Motor neuron (in vitro differentiated cells): ENCODE measurements around the gene TMEM169. TPM values are rescaled to one million over a fixed set of nuclear protein-coding genes. Genes with fewer than 3 reads are reported as not detected.

Experiments used
- ATAC-seq, 8 experiments: fragments of 200-7000 bp; cut with Tn5 transposase; replicated peaks in 6 of 8; 2 replicates each; pipeline ENCODE4 v1.8.0; 2021; ENCODE audit warnings: mild to moderate bottlenecking in 8 of 8, moderate library complexity in 8 of 8
- H3K27ac ChIP-seq, 2 donors: fragments of 250-450 bp; sonication (Bioruptor Pico); 2 replicates each; pipeline ENCODE4 v1.9.0; 2021; ENCODE audit warnings: antibody characterized with exemption in 2 of 2, mild to moderate bottlenecking in 2 of 2, moderate library complexity in 1 of 2
- H3K4me1 ChIP-seq, 2 donors: fragments of 250-450 bp; sonication (Bioruptor Pico); replicated peaks in 1 of 2; 2 replicates each; pipeline ENCODE4 v1.6.1; 2021; ENCODE audit warnings: antibody characterized with exemption in 2 of 2, mild to moderate bottlenecking in 2 of 2, moderate library complexity in 1 of 2
- H3K4me3 ChIP-seq, 5 donors: fragments of 250-450 bp; sonication (Bioruptor Pico); 2 replicates each; pipeline ENCODE4 v1.9.0; 2021; ENCODE audit warnings: antibody characterized with exemption in 5 of 5, mild to moderate bottlenecking in 5 of 5, moderate library complexity in 4 of 5
- WGBS, 10 experiments: fragments of 450-650 bp; shearing (Covaris generic); methylation state at CpG; one replicate each; pipeline ENCODE4 v1.0.0; 2022; 5-methylcytosine and 5-hydroxymethylcytosine counted together
- in situ Hi-C, 9 experiments: fragments of 400-800 bp; cut with MboI; loops; one replicate each; pipeline ENCODE4 v1.15.0; 2021; ENCODE audit warnings: low sequenced_read_pairs in 9 of 9, low pct_unique_long_range_greater_than_20kb in 2 of 9; ENCODE audit not compliant: unreplicated experiment in 9 of 9
- total RNA-seq, 8 experiments: library from RNA; unstranded; fragments of 300-600 nt; gene quantifications; 2 replicates each; pipeline versions ENCODE4 v1.2.3 to v1.2.4, GENCODE V29; 2022

The TMEM169 gene
- total RNA-seq, 8 experiments from 2014 or later, result 0.28 to 67.8 (median 25.6) TPM; not detected in 1

DNA sequence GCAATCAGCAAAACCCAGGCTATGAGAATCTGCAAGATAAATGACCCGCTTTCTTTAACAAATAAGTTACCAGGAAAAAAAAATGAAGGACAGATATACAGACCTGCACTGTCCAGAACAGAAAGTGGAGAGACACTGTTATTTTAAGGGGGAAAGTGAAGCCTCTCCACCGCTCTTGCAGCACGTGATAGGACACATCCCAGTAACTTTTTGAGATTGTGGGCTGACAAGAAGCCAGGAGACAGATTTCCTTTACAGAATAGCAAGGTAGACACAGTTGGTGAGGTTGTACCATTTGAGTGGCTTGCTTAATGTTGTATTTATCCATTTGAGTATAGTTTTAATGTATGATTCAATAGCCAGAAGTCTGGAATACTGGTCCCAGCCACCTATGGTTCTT is 13.0 kb downstream of the TMEM169 start:
- no peak for ATAC-seq
- Histone ChIP-seq H3K4me1 (no peaks in the 10 kb centered on the region), H3K27ac (no peak overlapping the region), H3K4me3 (no peak overlapping the region)
- in situ Hi-C loops, result no loop called here
- WGBS, 10 experiments, result 59 to 100% (median 100%) methylated on average over 1 to 3 of the region's 3 CpGs; no CpG with 5 or more reads in 3 of the 10 experiments

DNA sequence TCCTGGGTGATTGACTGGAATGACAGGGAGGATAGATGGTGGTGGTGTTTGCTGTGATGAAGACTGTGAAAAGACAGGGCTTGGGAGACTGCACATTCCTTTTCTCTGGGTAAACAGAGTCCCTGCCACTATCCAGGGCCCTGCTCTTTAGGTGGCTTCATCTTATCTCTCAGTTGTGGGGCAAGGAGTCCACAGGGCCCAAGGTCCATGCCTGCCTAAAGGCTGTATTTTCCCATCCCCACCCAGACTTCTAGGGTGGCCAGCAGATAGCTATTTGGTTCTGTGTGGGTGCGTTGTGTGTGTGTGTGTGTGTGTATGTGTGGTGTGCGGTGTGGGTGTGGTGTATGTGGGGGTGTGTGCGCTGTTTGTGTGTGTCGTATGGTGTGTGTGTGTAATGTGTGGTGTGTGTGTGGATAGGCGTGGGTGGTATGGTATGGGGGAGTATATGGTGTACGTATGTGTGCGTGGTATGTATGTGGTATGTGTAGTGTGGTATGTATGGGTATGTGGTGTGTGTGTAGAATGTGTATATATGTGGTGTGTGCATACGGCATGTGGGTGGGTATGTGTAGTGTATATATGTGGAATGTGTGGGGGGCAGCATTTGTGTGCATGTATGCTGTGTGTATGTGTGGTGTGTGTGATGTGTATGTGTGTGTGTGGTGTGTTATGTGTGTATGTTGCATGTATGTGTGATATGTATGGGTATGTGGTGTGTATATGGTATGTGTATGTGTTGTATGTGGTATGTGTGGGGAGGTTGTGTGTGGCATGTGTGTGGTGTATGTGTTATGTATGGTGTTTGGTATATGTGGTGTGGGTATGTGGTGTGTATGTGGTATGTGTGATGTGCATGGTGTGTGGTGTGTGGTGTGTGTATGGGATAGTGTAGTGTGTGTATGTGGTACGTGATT is 17.0 kb downstream of the TMEM169 start:
- ATAC-seq, result no peak
- Histone ChIP-seq H3K4me3 (no peak overlapping the region), H3K27ac (no peak overlapping the region), H3K4me1 (no peaks in the 10 kb centered on the region)
- in situ Hi-C loops, result no loop called here
- WGBS, 10 experiments, result 43 to 100% (median 86%) methylated on average over 1 to 8 of the region's 9 CpGs; no CpG with 5 or more reads in 1 of the 10 experiments

DNA sequence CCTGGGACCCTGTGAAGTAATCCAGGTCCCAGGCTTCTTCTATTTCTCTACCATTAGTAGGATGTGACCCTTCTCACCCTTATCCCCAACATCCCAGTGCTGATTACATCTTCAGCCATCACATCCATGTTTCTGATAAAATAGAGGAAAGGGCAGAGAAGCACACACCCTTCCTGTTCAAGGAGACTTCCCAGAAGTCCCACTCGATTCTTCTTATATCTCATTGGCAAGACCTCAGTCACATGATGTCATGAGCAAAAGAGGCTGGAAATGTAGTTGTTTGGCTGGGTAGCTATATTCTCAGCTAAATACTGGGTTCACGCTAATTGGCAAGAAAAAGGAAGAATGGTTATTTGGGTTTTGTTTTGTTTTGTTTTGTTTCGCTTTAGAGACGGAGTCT is 19.4 kb downstream of the TMEM169 start:
- Histone ChIP-seq H3K4me1 (peaks cover 10% of the 10 kb centered on the region in 2 donors), H3K4me3 (no peak overlapping the region), H3K27ac (no peak overlapping the region)
- WGBS, 10 experiments, result 66 to 100% (median 100%) methylated on average over 1 to 4 of the region's 4 CpGs
- in situ Hi-C loops, result no loop called here
- ATAC-seq, result no peak

DNA sequence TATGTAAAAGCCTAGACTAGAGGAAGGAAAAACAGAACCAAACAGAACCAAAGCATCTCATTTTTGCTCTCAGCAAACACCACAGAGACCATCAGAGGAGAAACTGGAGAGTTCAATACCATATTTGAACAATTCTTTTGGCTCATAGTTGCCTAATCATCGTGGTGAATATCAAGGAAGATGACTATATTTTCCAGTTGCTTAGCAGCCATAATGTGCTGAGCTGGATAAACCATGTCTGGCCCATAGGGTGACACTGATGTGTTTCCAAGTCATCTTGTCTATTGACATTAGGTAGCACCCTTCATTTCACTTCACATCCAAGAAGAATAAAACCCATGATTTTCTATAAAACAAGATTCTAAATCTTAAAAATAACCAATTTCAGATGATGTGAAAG is 21.5 kb downstream of the TMEM169 start:
- peaks cover 13 to 16% of the 10 kb centered on the region in 2 donors for H3K4me1 ChIP-seq
- no peak overlapping the region for H3K27ac ChIP-seq
- 0 to 100% (median 7%) methylated on average over 1 of the region's 1 CpG; no CpG with 5 or more reads in 4 of the 10 experiments for WGBS, 10 experiments
- ATAC-seq, result no peak
- in situ Hi-C loops, result no loop called here
- no peak overlapping the region for H3K4me3 ChIP-seq

DNA sequence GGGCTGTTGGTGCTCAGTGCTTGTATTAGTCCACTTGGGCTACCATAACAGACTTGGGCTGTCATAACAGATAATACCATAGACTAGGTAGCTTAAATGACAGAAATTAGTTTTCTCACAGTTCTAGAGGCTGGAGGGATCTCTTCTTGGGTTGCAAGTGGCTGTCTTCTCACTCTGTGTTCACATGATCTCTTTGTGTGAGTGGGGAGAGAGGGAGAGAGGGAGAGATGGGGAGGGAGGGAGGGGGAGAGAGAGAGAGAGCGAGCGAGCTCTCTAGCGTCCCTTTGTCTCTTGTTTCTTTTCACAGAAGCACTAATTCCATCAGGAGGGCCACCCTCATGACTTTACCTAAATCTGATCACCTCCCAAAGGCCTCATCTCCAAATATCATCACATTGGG is 23.0 kb downstream of the TMEM169 start:
- ATAC-seq, result no peak
- Histone ChIP-seq H3K4me3 (no peak overlapping the region), H3K4me1 (peaks cover 17 to 19% of the 10 kb centered on the region in 2 donors), H3K27ac (no peak overlapping the region)
- WGBS, 10 experiments, result 90% methylated on average over 2 of the region's 3 CpGs; no CpG with 5 or more reads in 9 of the 10 experiments
- in situ Hi-C loops, result no loop called here

DNA sequence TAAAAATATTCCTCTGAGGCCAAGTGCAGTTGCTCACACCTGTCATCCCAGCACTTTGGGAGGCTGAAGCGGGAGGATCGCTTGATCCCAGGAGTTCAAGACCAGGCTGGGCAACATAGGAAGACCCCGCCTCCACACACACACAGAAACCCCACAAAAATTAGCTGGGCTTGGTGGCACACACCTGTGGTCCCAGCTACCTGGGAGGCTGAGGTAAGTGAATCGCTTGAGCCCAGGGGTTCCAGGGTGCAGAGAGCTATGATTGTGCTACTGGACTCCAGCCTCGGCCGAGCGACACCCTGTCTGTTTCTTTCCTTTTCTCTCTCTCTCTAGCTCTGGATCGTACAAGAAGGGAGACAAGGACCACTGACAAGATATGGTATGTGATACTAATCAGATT is 25.6 kb downstream of the TMEM169 start:
- in situ Hi-C loops, result no loop called here
- peak in 3 of 8 experiments; percentile 1 to 2 (median 1) for ATAC-seq
- Histone ChIP-seq H3K4me1 (peaks cover 22 to 23% of the 10 kb centered on the region in 2 donors), H3K4me3 (peak overlapping the region; percentile 13 to 93 (median 81)), H3K27ac (peak overlapping the region; percentile 34 to 60)
- WGBS, 10 experiments, result 32 to 100% (median 83%) methylated on average over 1 to 4 of the region's 8 CpGs; no CpG with 5 or more reads in 3 of the 10 experiments

DNA sequence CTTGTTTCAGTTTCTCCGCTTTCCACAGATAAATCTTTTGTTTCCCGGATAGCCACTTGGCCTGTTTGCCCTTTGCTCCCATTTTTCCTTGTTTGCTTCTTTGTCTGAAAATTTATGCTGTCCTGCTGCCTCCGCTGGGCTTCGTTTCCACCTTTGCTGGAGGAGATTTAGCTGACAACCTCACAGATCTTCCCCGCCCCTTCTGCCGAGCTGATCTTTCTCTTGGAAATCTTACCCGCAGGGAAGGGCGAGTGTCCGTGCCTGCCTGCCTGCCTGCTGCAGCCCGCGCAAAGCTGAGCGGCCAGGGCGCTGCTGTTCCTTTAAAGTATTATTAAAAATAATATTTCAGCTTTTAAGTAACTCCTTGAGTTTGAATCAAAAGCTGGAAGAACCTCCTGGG is 26.0 kb downstream of the TMEM169 start:
- Histone ChIP-seq H3K4me1 (peaks cover 22 to 23% of the 10 kb centered on the region in 2 donors), H3K27ac (peak overlapping the region; percentile 34 to 60), H3K4me3 (peak overlapping the region; percentile 13 to 93 (median 81))
- WGBS, 10 experiments, result 0 to 60% (median 18%) methylated on average over 2 to 13 of the region's 13 CpGs; no CpG with 5 or more reads in 2 of the 10 experiments
- ATAC-seq, result peak in 5 of 8 experiments; percentile 37 to 63 (median 61)
- in situ Hi-C loops, result no loop called here

DNA sequence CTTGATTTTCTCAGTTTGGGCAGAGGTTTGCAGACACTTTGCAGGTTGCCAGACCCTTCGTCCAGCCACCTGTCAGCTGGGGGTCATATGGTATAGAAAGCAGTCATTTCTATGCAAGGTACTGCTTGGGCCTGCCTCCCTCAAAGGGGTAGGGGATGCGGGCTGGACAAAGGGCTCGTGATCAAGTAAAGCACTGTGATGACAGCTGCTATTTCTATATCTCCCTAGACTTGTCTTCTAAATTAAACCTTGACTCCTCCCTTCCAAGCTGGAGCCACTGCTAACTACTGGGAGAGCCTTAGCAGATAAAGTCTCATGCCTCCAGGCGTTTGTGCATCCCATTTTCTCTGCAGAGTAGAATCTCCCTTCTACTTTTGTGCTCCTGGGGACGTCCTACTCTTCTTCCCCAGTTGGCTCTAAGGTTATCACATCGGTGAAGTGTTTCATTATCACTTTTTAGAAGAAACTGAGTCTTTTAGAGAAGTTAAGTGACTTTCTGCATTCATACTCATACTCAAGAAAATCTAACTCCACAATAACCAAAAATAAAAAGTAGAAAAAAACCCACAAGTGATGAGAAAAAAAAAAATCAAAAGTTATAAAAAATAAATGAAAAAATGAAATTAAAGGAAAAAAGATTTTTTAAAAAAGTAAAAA is 26.7 kb downstream of the TMEM169 start:
- Histone ChIP-seq H3K4me3 (peak overlapping the region; percentile 34 to 93 (median 81)), H3K27ac (peak overlapping the region; percentile 34 to 60), H3K4me1 (peaks cover 22 to 23% of the 10 kb centered on the region in 2 donors)
- peak in 7 of 8 experiments; percentile 2 to 60 (median 37) for ATAC-seq
- 0 to 65% (median 17%) methylated on average over 2 to 5 of the region's 6 CpGs; no CpG with 5 or more reads in 2 of the 10 experiments for WGBS, 10 experiments
- in situ Hi-C loops, result no loop called here

DNA sequence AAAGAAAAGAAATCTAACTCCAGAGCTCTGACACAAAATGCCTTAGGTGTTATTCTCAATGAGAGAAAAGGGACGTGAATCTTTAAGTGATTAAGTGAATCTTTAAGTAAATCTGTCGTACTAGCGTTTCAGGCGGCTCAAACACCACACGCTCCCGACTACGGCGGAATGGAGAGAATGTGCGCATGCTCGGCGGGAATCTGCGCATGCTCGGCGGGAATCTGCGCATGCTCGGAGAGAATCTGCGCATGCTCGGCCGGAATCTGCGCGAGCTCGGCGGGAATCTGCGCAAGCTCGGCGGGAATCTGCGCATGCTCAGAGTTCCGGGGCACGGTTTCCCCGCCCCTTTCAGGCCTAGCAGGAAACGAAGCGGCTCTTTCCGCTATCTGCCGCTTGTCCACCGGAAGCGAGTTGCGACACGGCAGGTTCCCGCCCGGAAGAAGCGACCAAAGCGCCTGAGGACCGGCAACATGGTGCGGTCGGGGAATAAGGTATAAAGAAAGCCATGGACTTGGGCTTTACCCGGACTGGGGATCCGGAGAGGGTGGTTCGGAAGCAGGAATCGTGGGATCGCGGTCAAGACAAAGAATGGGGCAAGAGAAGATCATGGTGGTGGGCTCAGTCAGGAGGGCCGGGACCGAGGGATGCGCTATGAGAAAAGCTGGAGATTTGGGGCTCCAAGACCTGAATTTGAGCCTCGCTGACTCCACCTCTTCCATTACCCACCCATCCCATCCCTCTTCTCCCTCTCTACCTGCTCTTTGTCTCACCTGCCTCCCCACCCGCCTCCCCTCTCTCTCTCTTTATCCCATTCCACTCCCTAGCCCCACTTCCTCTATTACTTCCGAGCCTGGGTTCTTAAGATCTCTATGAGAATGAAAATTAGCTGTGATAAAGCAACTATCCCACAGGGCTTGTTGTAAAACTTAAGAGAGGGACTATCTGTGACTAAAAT is 27.5 kb downstream of the TMEM169 start, which contains the start of gene XRCC5:
XRCC5 (plus strand) TSS at position 382 of the 955 bp plus-strand sequence; CDS start at position 471, 89 bp downstream.
- peak within 1 kb of the TSS; percentile 77 to 93 (median 85) for H3K4me3 ChIP-seq
- in situ Hi-C loops, result no loop called here
- ATAC-seq, result peak; percentile 78 to 91 (median 82)
- peak within 1 kb of the TSS; percentile 86 to 89 for H3K27ac ChIP-seq
- H3K4me1 ChIP-seq, result peaks cover 24 to 25% of the 10 kb centered on the region in 2 donors
- 0 to 3% (median 1%) methylated on average over 1 to 20 of the region's 57 CpGs for WGBS, 10 experiments

DNA sequence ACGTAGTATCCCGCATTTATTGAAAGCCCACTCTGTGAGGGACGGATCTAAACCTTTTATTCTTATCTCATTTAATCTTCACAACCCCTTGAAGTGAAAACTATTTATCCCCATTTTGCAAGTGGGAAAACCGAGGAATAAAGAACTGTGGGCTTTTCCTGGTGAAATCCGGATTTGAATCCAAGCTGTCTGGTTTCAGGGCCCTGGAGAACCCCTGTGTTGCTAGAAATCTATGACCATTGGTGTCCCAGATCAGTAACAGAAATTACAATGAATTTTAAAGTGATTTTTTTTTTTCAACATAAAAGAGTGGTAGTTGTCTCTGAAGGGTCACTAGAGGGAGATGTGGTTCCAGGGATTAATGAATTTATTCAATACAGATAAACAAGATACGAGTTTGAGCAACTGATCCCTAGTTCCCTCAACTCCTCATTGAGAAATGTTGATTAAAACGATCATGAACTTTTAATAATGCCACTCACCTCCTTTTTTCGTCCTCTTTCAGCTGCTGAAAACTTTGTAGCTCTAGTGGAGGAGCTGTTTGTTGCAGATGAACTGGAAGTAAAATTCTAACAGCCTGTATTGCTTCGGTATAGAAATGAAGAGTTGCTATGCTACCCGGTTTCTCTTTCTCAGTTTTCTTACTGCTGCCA is 28.4 kb downstream of the TMEM169 start:
- Histone ChIP-seq H3K4me3 (peak overlapping the region; percentile 77 to 93 (median 85)), H3K4me1 (peaks cover 23 to 25% of the 10 kb centered on the region in 2 donors), H3K27ac (peak overlapping the region; percentile 86 to 89)
- in situ Hi-C loops, result no loop called here
- ATAC-seq, result peak in 3 of 8 experiments; percentile 4 to 10 (median 9)
- 0 to 10% (median 2%) methylated on average over 2 to 10 of the region's 10 CpGs for WGBS, 10 experiments

DNA sequence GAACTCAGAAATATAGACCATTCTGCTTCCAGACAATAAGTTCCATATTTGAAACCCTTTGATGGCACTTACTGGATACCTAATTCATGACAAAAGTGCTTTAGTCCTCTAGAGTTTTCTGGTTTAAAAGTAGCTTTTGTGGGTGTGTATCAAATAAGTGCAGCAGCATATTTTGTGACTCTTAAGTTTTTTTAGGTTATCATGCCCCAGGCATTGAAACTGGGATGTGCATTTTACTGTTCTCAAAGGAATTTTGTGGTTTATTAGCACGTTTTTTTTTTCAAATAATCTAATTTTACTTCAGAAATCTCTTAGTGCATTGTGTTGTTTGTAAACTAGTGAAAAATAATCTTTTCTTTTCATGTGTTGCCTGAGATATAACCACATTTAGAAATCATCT is 28.9 kb downstream of the TMEM169 start:
- 0% methylated on average over 1 of the region's 1 CpG; no CpG with 5 or more reads in 1 of the 10 experiments for WGBS, 10 experiments
- ATAC-seq, result no peak
- Histone ChIP-seq H3K27ac (no peak overlapping the region), H3K4me3 (peak overlapping the region; percentile 77 to 93 (median 85)), H3K4me1 (peaks cover 18 to 24% of the 10 kb centered on the region in 2 donors)
- in situ Hi-C loops, result no loop called here

DNA sequence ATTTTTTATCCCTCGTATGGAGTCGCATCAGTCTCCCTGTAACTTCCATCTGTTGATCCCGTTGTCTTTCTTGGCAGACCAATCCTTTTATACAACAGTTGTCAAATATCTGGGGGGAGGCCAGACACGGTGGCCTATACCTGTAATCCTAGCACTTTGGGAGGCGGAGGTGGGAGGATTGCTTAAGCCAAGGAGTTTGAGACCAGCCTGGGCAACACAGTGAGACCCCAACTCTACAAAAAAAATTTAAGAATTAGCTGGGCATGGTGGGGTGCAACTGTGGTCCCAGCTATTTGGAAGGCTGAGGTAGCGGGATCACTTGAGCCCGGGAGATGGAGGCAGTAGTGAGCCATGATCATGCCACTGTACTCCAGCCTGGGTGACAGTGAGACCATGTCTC is 29.4 kb downstream of the TMEM169 start:
- Histone ChIP-seq H3K4me3 (no peak overlapping the region), H3K4me1 (peaks cover 22 to 27% of the 10 kb centered on the region in 2 donors), H3K27ac (no peak overlapping the region)
- ATAC-seq, result no peak
- in situ Hi-C loops, result no loop called here
- WGBS, 10 experiments, result 56 to 100% (median 88%) methylated on average over 2 to 7 of the region's 7 CpGs
